Transverse colon (tissue), 4 donors: ENCODE results near the gene SLC35E4. TPM values are rescaled to one million over a fixed set of nuclear protein-coding genes. Genes with fewer than 3 reads are reported as not detected.

Source experiments
- DNase-seq: peaks from one replicate; pipeline ENCODE4 v3.0.0-alpha.2; 2019
- H3K27ac ChIP-seq, 4 donors: fragments of 200-600 bp; sonication (generic); 2 replicates each; pipeline ENCODE4 v1.5.1; 2016 to 2018; ENCODE audit warnings: inconsistent platforms in 4 of 4
- H3K27me3 ChIP-seq: fragments of 200-600 bp; sonication (generic); 2 replicates; pipeline ENCODE4 v1.5.1; 2017; ENCODE audit warnings: inconsistent platforms
- H3K36me3 ChIP-seq, 4 donors: fragments of 200-600 bp; sonication (generic); 2 replicates each; pipeline ENCODE4 v1.5.1; 2017 to 2019; ENCODE audit warnings: inconsistent platforms in 4 of 4
- H3K4me1 ChIP-seq, 4 donors: fragments of 200-600 bp; sonication (generic); 2 replicates each; pipeline ENCODE4 v1.5.1; 2017 to 2020; ENCODE audit warnings: inconsistent platforms in 4 of 4
- H3K4me3 ChIP-seq, 4 donors: fragments of 200-600 bp; sonication (generic); 1 replicate in 1 of 4; 2 replicates in 3 of 4; pipeline versions ENCODE4 v1.5.1 to v1.6.1; 2017 to 2019; ENCODE audit warnings: inconsistent platforms in 4 of 4
- H3K9me3 ChIP-seq, 2 donors: fragments of 200-600 bp; sonication (generic); 2 replicates each; pipeline ENCODE4 v1.5.1; 2017 to 2019; ENCODE audit warnings: inconsistent platforms in 2 of 2
- EP300 ChIP-seq: sonication (generic); formaldehyde crosslinking; IDR thresholded peaks from one replicate; pipeline ENCODE4 v1.6.1; 2017; ENCODE audit warnings: antibody characterized with exemption, low read depth
- POLR2A ChIP-seq: fragments of 450-650 bp; IDR thresholded peaks from one replicate; pipeline ENCODE4 v1.6.1; 2016; ENCODE audit warnings: antibody characterized with exemption, mild to moderate bottlenecking, moderate library complexity
- POLR2AphosphoS5 ChIP-seq, 3 donors: sonication (generic); formaldehyde crosslinking; IDR thresholded peaks; one replicate each; pipeline ENCODE4 v1.6.1; 2016; ENCODE audit warnings: antibody characterized with exemption in 3 of 3
- WGBS, 2 donors: methylation state at CpG; one replicate each; pipeline ENCODE4 v1.1.5; 2018; ENCODE audit warnings: low coverage in 1 of 2; 5-methylcytosine and 5-hydroxymethylcytosine counted together
- in situ Hi-C, 4 donors: fragments of 200-750 bp; cut with MboI; loops; one replicate each; pipeline versions ENCODE4 v1.15.0 to v1.15.1; 2017; ENCODE audit warnings: low sequenced_read_pairs in 3 of 4, low pct_ligation_motif_present in 1 of 4, low pct_unique_long_range_greater_than_20kb in 1 of 4
- intact Hi-C: fragments of 100-400 bp; cut with DNase I; formaldehyde crosslinking; loops from one replicate; pipeline ENCODE4 v1.15.1; 2023; ENCODE audit warnings: low total_unique reads
- total RNA-seq, 4 donors: library from RNA; depleted of rRNA; stranded (reverse); fragments of >200 nt; gene quantifications; one replicate each; pipeline ENCODE4 v1.1.0, GENCODE V29; 2016
- TF ChIP-seq, protein P1 (sequence below), 5 experiments: fragments of 200-600 bp in 3 of 5; fragments of 450-650 bp in 2 of 5; sonication (generic) in 3 of 5; IDR thresholded peaks; 1 replicate in 2 of 5; 2 replicates in 3 of 5; pipeline ENCODE4 v1.5.1; 2016 to 2017; ENCODE audit warnings: antibody characterized with exemption in 5 of 5, inconsistent platforms in 3 of 5, mild to moderate bottlenecking in 2 of 5, moderate library complexity in 1 of 5

SLC35E4 gene
- total RNA-seq, 4 donors from 2014 or later: 6.4 to 21.3 (median 15.7) TPM

DNA sequence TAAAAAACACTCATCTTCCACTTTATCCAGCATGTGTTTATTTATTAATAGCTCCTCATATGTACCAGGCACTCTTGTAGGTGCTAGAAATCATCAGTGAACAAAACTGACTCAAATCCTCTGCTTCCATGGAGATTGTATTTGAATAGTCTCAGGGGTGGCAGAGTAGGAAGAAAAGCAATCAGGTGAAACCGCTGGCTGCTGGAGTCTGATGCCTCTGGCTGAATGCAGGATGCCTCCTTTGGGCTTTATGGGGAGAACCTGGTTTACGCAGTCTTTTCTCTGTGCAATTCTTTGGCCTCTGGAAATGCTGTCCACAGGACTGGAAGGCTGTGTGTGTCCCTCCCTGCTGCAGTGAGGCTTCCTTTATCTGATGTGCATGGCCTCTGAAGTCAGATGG is 46.2 kb downstream of the SLC35E4 start:
- peaks cover 9 to 32% (median 12%) of the 10 kb centered on the region in 4 donors for H3K4me1 ChIP-seq
- no peaks in the 10 kb centered on the region for H3K27me3 ChIP-seq
- in situ Hi-C loops (no loop called here), intact Hi-C loops (no loop called here)
- TF ChIP-seq, protein P1, sequence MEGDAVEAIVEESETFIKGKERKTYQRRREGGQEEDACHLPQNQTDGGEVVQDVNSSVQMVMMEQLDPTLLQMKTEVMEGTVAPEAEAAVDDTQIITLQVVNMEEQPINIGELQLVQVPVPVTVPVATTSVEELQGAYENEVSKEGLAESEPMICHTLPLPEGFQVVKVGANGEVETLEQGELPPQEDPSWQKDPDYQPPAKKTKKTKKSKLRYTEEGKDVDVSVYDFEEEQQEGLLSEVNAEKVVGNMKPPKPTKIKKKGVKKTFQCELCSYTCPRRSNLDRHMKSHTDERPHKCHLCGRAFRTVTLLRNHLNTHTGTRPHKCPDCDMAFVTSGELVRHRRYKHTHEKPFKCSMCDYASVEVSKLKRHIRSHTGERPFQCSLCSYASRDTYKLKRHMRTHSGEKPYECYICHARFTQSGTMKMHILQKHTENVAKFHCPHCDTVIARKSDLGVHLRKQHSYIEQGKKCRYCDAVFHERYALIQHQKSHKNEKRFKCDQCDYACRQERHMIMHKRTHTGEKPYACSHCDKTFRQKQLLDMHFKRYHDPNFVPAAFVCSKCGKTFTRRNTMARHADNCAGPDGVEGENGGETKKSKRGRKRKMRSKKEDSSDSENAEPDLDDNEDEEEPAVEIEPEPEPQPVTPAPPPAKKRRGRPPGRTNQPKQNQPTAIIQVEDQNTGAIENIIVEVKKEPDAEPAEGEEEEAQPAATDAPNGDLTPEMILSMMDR (IDR thresholded peaks at IDR 0.05): no peak
- TF ChIP-seq EP300: no peak
- TF ChIP-seq POLR2AphosphoS5 (IDR thresholded peaks at IDR 0.05): no peak
- no peak for TF ChIP-seq POLR2A
- H3K36me3 ChIP-seq: no peaks in the 10 kb centered on the region
- DNase-seq: no peak
- H3K4me3 ChIP-seq: no peak overlapping the region
- H3K9me3 ChIP-seq: no peaks in the 10 kb centered on the region
- WGBS, 2 donors: 80 to 84% methylated on average over 1 to 2 of the region's 2 CpGs
- H3K27ac ChIP-seq: no peak overlapping the region

DNA sequence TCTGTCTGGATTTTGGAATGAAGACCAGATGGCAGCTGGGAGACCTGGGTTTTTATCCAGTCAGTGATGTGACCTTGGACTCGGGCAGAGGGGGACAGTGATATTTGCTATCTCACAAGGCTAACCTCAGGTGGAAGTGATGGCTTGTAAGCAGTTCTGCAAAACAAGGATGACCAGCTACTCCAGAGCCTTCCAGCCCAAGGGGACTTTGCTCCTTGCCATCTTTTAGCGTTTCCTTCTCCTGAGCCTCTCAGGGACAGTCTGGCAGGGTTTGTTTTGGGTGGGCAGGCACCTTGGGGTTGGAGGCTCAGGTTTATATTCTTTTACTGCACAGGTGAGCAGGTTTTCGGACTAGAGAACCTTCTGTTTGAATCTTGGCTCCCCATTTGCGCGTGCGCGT is 49.6 kb downstream of the SLC35E4 start:
- H3K4me1 ChIP-seq: peaks cover 6 to 22% (median 10%) of the 10 kb centered on the region in 4 donors
- TF ChIP-seq, protein P1 (IDR thresholded peaks at IDR 0.05): no peak
- TF ChIP-seq EP300 (no peak), POLR2AphosphoS5 (IDR thresholded peaks at IDR 0.05) (no peak), POLR2A (no peak)
- in situ Hi-C loops (no loop called here), intact Hi-C loops (no loop called here)
- DNase-seq: peak; percentile 21
- H3K27ac ChIP-seq: no peak overlapping the region
- H3K27me3 ChIP-seq: no peaks in the 10 kb centered on the region
- H3K9me3 ChIP-seq: no peaks in the 10 kb centered on the region
- WGBS, 2 donors: 61% methylated on average over 7 of the region's 7 CpGs; no CpG with 5 or more reads in 1 of the 2 donors
- H3K36me3 ChIP-seq: no peaks in the 10 kb centered on the region
- no peak overlapping the region for H3K4me3 ChIP-seq

DNA sequence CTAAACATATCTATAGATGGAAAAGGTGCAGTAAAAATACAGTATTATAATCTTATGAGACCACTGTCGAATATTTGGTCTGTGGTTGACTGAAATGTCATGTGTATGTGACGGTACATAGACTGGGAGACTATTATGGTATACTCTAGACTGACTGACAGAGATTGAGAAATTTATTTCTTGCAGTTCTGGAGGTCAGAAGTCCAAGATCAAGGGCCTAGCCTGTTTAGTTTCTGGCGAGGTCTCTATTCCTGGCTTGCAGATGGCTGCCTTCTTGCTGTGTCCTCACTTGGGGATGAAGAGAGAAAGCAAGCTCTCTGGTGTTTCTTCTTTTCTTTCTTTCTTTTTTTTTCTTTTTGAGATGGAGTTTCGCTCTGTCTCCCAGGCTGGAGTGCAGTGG is 51.8 kb downstream of the SLC35E4 start:
- H3K27me3 ChIP-seq: no peaks in the 10 kb centered on the region
- no peak for DNase-seq
- H3K4me3 ChIP-seq: no peak overlapping the region
- no peaks in the 10 kb centered on the region for H3K36me3 ChIP-seq
- peaks cover 0 to 8% (median 0%) of the 10 kb centered on the region in 4 donors for H3K4me1 ChIP-seq
- no peaks in the 10 kb centered on the region for H3K9me3 ChIP-seq
- WGBS, 2 donors: 78 to 100% methylated on average over 1 to 4 of the region's 4 CpGs
- in situ Hi-C loops (no loop called here), intact Hi-C loops (no loop called here)
- no peak for TF ChIP-seq POLR2AphosphoS5 (IDR thresholded peaks at IDR 0.05)
- TF ChIP-seq, protein P1 (IDR thresholded peaks at IDR 0.05): no peak
- TF ChIP-seq POLR2A: no peak
- no peak for TF ChIP-seq EP300
- no peak overlapping the region for H3K27ac ChIP-seq

DNA sequence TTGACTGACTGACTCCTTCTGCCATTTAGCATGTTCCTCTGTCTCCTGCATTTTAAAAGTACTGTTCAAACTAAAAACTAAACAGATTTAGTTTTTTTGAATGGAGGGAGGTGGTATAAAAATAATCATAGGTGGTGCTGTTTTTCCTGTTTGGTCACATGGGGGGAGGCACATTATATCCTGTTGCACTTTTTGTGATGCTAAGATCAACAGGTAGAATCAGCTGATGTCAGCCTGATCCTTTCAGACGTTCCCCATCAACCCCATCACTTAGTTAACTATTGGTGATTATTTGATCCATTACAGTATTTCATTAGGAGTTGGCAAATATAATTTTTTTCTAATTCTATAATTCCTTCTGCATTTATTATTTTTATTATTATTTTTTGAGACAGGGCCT is 54.0 kb downstream of the SLC35E4 start:
- DNase-seq: no peak
- TF ChIP-seq POLR2AphosphoS5 (IDR thresholded peaks at IDR 0.05): no peak
- TF ChIP-seq EP300: no peak
- TF ChIP-seq, protein P1 (IDR thresholded peaks at IDR 0.05): no peak
- TF ChIP-seq POLR2A: no peak
- no peaks in the 10 kb centered on the region for H3K27me3 ChIP-seq
- peaks cover 0 to 15% (median 7%) of the 10 kb centered on the region in 4 donors for H3K4me1 ChIP-seq
- in situ Hi-C loops: no loop called here
- intact Hi-C loops: no loop called here
- no peaks in the 10 kb centered on the region for H3K9me3 ChIP-seq
- no peak overlapping the region for H3K4me3 ChIP-seq
- H3K27ac ChIP-seq: no peak overlapping the region
- WGBS, 2 donors: 33 to 73% methylated on average over 1 of the region's 1 CpG
- H3K36me3 ChIP-seq: no peaks in the 10 kb centered on the region
